HG03108 (cell line): ENCODE results near the gene HNF1B.

Experiments used
- ATAC-seq: cut with Tn5 transposase; IDR thresholded peaks from one replicate; pipeline ENCODE4 v1.9.1; 2021; ENCODE audit warnings: moderate library complexity; ENCODE audit not compliant: unreplicated experiment

The HNF1B gene

DNA sequence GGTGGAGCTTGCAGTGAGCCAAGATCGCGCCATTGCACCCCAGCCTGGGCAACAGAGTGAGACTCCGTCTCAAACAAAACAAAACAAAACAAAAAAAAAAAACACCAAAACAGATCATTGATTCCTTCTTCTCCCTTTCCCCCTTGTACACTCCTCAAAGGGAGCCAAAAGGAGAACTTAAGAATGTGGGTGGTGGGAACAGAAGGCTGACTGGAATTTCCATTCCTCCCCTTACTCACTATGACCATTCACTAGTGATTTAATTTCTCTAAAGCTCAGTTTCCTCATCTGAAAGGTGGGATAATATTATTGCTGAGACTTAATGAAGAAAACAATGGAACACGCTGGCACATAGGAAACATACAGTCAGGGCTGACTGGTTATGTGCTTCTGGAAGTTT, 17.1 kb upstream of the HNF1B start:
- no peak for ATAC-seq

DNA sequence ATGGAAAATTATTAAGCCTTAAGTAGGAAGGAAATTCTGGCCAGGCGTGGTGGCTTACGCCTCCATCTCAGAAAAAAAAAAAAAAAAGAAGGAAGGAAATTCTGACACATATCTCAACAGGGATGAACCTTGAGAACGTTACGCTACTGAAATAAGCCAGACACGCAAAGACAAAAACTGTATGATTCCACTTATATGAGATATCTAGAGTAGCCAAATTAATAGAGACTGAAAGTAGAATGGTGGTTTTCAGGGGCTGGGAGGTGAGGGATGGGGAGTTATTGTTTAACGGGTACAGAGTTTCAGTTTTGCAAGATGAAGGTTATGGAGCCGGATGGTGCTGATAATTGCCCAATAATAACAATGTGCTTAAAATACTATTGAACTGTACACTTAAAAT, 16.2 kb upstream of the HNF1B start:
- peak; percentile 50 for ATAC-seq

DNA sequence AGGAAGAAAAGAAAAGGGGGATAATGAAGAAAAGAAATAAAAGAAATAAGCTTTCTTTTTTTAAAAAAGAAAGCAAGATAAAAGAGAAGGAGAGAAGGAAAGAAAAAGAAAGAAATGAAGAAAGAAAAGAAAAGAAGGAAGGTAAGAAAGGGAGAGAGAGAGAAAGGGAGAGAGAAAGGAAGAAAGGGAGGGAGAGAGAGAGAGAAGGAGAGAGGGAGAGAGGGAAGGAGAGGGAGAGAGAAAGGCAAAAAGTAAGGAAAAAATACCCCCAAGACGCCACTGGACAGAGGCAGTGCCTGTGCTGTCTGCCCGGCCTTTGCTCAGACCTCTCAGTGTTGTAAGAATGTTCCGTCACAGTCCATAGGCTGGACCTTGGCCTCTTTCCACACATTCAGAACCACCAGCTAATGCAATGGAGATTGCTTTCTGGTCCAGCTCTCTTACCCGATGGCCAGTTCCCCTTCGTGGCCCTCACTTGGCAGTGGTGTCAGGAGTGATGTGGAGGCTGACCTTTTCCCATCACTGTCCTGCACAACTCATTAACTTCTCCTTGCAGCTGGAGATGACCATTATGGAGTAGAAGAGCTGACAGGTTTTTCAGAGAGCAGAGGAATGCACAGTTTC, 14.3 kb upstream of the HNF1B start:
- no peak for ATAC-seq

DNA sequence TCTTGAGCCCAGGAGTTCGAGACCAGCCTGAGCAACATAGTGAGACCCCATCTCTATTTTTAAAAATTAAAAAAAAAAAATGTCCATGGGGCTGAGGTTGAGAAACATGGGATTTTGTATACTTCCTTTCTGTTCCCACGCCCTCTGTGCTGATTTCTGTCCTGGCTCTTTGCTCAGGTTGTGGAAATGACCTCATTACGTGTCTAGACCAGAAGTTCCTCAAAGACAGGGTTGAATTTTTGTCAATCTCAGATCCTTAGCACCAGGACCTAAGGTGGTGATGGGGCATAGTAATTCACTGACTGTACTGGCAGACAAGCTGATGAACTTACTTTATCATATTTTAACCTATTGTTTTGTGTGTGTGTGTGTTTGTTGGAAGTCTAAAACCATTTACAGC, 11.2 kb upstream of the HNF1B start:
- ATAC-seq, result no peak

DNA sequence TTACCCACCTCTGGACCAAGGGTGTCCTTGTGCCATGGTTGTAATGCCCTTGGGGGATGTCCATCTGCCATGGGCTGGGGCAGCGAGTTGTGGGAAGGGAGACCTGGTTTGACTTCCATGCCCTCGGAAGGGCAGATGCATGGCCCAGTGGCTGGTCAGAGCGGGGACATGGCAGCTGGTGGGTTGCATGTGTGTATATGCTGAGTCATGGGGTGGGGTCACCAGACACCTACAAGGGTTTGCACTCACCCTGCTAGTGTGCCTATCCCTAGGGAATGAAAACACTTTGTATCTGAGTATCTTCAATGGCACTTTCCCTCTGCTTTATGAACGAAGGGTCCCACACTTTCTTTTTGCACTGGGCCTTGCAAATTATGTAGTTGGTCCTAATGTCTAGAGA, 10.6 kb upstream of the HNF1B start:
- ATAC-seq, result no peak

DNA sequence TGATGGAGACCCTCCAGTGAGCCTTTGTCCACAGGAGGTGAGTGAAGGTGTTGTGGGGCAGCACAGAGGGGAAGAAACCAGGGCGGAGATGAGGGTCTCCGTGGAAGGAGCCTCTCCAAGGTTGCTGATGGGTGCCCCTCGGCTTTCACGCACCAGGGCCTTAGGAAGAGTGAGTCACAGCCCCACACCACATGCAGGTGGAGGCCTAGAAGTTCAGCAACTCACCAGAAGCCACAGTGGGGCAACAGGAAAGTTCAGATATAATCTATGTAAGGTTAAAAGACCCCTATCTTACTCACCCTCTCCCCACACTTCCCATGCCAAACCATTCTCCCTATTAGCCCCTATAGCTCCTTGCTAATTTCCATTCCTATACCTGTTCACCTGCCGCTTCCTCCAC, 9.5 kb upstream of the HNF1B start:
- ATAC-seq, result no peak

DNA sequence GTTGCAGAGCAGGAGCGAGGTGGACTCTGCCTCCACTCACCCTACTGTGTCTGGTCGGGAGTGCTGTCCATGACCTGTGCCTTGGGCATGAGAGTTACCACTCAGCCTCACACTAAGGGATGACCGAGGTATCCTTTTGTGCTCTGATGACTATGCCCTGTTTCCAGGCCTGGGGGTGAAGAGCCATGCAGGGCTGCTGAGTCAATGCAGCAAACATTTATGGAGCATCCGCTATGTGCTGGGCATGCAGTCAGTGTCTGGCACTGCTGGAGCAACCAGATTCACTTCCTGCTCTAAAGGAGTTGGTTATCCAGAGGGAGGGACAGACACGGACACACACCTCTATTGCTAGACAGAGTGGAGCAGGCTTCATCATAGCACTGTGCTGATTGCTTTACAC, 7.6 kb upstream of the HNF1B start:
- ATAC-seq, result no peak

DNA sequence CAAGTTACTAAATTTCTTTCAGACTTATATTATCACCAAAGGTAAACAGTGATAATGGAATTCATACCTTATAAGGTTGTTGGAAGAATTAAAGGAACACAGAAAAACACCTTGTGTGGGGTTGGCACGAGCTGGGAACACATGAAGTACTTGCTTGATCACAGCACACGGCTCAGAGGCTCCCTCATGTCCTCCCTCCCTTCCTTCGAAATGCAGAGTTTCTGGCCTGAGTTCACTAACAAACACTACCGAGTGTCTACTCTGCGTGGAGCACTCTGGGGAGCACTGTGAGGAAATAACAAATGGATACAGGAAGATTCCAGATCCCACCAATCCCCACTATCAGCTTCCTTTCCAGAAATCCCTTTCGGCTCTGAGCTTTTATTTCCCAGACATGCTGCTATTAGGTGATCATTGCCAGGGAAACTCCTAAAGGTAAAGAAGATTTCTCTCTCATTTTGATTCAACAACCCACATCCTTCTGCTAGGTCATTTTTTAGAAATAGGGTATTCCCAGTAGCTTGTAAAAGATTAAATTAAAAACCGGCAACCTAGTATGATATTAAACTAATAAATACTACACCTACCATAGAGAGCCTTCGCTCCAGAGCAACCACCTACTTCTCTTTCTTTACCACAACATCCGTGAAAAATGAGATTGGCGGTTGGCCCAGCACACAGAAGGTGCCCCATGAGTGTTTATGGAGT, 6.1 kb upstream of the HNF1B start:
- peak; percentile 51 for ATAC-seq

DNA sequence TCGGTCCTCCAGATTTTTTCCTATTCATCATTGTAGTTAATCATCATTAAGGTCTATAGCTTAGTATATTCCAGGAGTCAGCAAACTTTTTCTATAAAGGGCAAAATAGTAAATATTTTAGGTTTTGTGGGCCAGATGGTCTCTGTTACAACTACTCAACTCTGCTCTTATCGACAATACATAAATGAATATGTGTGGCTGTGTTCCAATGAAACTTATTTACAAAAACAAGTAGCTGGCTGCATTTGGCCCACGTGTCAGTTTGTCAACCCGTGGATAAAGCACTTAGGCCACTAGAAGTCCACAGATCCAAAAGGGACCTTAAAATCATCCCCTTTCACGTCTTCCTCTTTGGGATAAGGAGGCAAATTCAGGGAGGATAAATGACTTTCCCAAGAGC, 5.4 kb upstream of the HNF1B start:
- ATAC-seq, result no peak

DNA sequence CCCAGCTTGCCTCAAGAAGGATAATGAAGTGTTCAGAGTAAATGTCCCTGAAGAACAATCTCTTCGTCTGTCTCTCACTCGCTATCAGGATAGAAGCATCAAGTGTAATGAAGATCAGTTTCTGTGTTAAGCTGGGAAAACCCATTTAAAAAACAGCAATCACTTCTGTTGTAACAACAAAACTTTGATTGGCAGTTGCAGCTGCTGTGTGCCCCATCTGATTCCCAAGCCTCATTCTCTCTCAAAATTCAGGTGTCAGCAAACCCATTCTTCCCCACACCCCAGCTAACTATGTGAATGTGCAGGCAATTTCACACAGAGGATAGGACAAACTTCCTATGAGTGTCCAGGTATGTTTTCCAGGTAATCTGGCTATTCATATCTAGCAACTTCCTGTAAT, 2.4 kb upstream of the HNF1B start:
- no peak for ATAC-seq

DNA sequence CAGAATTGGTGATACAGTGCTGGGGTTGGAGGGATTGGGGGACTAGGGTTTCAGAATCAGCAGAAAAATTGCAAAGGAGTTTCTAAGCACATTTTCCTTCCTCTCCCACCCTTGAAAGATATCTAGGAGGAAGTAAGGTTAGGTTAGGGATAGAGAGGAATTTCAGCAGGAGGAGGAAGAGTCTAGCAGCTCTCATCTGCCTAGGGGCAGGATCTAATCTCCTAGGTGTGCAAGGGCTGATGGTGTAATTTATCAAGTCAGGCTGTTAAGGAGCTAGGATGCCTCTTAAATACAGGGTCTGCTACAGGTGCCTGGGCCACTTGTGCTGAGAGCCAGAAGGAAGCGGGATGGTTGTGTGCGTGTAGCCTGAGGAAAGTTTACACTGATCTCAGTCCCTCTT, 1.8 kb upstream of the HNF1B start:
- no peak for ATAC-seq

DNA sequence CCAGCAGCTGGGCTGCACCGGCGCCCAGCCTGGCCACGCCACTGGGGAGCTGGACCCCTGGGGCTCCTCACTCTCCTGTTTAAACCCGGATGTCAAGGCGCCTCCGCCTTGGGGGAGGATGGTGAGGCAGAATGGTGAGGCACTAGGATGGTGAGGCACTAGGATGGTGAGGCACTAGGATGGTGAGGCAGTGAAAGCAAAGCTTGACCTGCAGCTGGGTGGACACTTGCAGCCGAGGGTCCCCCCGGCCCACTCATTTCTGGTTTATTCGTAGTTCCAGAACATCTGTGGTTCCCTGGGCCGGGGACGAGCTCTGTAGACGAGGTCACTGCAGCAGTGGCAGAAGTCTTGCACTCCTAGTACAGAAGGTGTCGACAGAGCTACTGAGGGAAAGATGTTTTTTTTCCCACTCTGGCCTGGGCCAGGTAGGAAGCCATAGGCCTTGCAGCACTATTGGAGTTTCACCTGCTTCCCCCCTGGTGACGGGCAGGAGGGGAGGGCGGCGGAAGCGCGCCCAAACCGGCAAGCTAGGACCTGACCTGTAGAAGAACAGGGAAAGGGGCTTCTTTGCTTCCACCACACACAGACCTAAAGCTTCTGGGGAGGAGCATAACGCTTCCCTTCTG, 1.1 kb upstream of the HNF1B start:
- ATAC-seq, result no peak

DNA sequence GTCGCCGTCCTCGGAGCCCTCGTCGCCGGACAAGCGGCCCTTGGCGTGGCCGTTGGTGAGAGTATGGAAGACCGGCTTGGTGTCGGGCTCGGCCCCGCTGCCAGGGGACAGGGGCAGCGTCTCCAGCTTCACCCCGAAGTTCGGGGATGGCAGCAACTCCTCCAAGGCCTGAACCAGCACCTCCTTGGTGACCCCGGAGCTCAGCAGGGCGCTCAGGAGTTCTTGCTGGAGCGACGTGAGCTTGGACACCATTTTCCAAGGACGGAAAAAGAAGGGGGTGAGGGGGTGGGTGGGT, 279 bp downstream of the HNF1B start:
- ATAC-seq, result peak; percentile 3

DNA sequence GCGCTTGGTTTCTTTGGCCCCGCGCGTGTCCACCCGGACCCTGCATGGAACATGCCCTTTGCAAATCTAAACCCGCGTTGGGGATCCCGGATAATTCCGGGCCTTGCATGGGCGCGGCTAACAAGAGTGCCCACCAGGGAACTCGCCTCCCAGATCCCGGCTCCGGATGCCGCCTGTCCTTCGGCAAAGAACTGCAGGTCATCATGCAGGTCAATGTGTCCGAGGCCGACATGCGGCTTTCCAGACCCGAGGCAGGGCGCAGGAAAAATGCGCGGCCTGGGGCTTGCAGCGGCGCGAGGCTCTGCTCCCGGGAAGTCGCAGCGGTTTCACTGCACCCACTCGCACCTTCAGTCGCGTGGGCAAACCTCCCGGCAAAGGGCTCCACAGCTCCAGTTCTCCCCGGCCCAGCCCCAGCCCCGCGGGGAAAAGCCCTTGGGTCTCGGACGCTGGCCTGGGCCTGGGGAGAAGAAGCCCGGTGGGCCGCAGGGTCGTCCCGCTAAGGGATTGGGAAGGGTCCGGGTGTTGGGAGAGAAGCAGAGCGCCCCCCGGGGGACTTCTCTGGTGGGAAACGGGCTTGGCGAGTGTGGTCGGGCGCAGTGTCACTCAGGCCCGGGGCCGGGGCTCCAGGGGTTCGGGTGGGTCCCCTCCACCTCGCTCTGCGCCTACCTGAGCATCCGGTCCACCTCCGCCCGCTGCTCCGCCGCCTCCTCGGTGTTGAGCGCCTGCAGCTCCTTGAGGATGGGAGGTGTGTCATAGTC, 805 bp downstream of the HNF1B start:
- ATAC-seq, result no peak

DNA sequence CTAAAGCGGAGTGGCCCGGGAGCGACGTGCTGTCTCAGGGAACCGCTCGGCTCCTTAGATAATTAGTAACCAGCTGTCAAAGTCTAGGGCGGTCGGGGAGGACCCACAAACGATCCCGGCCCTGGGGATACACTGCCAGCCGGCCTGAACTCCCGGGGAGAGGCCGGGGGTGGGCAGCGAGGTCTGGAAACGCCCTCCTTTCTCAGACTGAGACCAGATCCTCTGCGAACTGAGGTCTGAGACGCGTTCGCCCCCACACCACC, 1.3 kb downstream of the HNF1B start:
- ATAC-seq, result no peak

DNA sequence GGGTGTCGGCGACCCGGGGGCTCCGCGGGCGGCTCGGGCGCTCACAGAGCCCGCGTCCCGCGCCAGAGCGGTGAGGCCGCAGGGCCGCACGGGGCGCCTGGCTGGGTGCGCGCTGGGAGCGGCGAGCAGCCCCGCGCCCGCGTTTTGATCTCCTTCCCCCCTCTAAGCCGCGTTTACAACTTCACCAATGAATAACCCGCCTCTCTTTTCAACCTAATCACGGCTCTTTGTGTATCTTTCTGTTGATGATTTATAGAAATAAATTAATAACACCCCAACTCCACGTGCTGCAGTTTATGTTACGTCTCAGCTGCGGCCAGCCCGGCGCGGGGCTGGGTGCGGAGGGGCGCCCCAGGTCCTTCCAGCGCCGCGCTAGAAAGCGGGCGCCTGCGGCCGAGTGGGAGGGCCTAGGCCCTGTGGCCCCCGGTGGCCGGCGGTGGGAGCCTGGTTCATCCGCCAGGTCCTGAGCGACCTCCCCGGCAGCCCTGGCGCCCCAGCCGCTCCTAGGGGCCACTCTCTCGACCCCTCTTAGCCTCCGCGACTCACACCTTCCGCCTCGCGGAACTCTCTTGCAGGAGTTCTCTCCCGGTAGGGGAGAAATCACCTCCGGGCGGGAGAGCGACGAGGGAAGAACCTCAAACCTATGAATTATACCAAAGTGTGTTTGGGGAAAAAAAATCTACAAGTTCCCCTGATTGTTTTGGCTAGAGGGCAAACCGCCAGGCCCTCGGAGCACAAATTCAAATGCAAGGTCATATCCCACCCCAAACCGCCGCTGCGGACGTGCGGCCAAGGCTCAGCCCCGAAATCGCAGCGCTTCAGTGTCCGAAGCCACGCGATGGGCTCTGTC, 1.9 kb downstream of the HNF1B start:
- ATAC-seq, result no peak

DNA sequence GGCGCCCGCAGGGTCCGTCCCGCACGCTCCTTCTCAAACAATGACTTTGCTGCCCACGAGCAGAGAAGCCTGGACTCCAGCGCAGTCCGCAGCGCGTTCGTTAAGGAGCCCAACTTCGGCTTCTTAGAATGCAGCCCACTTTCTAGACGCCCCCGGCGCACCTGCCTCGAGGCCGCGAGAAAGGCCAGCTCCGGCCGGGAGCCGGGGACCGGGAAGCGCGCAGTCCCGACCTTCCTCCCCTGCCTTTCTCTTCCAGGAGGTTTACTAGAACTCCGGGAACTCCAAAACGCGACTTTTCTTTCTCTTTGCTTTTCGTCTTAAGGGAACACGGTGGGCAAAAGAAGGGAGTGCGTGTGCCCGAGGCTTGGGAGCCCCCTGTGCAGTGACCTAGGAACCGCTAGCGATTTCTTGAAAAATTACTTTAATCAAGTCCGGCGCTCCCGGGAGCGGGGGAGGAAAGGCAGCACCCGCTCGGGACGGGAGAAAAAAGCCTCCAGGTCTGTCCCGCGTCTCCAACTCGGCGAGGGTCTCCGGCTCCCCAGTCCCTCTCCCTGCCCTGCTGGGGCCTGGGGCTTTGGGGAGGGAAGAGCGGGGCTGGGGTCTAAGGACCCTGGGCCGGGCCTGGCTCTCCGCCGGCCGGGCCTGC, 2.6 kb downstream of the HNF1B start:
- ATAC-seq, result no peak

DNA sequence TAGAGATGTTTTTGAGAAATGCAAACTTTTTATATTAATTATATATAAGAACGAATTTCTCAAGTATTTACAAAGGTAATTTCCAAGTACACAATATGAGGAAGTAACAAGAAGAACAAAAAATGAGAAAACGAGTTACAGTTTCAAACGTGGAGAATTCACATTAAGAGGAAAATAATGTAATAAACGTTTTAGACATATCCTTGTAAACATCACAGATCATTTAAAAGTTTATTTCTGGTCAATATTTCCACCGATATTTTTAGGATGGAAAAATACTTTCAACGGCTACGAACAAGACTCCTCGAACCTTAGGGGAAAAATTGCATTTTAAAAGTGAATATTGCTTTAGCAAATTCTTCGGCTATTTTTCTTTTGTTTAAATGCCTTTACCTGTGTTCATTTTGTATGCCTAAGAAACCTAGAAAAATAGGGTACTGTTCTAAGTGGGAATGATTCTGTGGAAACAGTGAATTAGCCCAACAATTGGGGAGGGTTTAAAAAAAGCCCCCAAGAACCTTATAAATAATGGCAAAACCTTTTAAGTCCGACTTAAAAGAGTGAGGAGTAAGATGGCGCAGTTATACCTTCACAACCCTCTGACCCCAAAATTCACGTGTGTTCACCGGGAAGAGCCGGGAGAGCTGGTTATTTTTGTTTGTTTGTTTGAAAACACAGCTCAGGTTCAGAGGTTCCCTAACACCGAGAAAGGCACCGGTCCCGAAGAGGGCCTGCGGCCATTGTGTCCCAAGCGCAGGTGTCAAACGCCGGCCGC, 3.3 kb downstream of the HNF1B start:
- no peak for ATAC-seq

DNA sequence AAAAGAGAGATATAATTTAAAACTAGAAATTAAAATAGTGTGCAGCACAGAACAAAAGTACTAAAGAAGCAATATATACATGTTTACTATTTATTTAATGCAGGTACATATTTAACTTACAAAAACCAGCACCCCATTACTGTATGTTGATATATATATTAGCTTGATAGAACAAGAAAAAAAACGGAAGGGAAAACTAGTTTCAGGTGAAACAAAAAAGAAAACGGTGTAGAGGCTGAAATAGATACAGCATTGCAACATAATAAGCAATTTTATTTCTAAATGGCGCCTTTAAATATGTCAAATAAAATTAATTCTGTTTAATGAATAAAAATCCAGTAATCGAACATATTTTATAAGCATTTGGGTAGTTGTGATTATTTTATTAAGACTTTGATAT, 3.9 kb downstream of the HNF1B start:
- ATAC-seq, result no peak

DNA sequence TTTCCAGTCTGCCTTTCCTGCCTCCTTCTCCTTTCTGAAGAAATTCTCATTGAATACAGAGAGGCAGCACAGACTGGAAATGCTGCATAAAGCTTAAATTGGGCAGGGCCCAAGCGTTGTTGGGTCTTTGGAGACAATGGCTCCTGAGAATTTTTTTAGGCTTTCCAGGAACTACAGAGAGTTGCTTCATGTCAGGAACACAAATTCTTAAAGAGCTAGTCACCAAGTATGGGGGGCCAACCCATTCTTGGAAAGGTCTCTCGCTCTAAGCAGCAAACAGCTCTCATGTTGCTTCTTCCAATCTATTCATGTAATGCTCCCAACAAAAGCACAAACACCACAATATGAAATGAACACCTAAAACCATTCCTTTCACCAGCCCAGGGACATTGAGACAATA, 6.9 kb downstream of the HNF1B start:
- no peak for ATAC-seq
